OCI-LY3 (cell line): ENCODE data around the gene CADPS.

ENCODE experiments used
- H2AFZ ChIP-seq: fragments of 200-600, 300-600 bp; shearing (Covaris generic); 2 replicates; pipeline ENCODE4 v1.6.0; 2014; ENCODE audit warnings: antibody characterized with exemption, low read depth, low read length
- H3K27ac ChIP-seq: fragments of 200-600, 300-600 bp; sonication (generic); 2 replicates; pipeline ENCODE4 v1.5.1; 2014; ENCODE audit warnings: mild to moderate bottlenecking, low read length, moderate library complexity, mixed read lengths
- H3K27me3 ChIP-seq: fragments of 200-600, 300-600 bp; sonication (generic); 2 replicates; pipeline ENCODE4 v1.6.1; 2014; ENCODE audit warnings: low read depth, low read length, mixed read lengths
- H3K36me3 ChIP-seq: fragments of 200-600, 300-600 bp; sonication (generic); replicated peaks from 2 replicates; pipeline ENCODE3; 2014; ENCODE audit warnings: low read depth, low read length, mixed read lengths
- H3K4me1 ChIP-seq: fragments of 300-600, 200-600 bp; sonication (generic); 2 replicates; pipeline ENCODE4 v1.6.1; 2014; ENCODE audit warnings: low read length, mixed read lengths
- H3K4me2 ChIP-seq: fragments of 200-600, 300-600 bp; sonication (generic); 2 replicates; pipeline ENCODE4 v1.6.1; 2014; ENCODE audit warnings: low read length, mixed read lengths
- H3K4me3 ChIP-seq: fragments of 300-600, 200-600 bp; sonication (generic); 2 replicates; pipeline ENCODE4 v1.5.1; 2014; ENCODE audit warnings: antibody characterized with exemption, mild to moderate bottlenecking, low read length, moderate library complexity
- H3K79me2 ChIP-seq: fragments of 300-600, 200-600 bp; shearing (Covaris generic); 2 replicates; pipeline ENCODE4 v1.6.1; 2014; ENCODE audit warnings: mild to moderate bottlenecking, low read length, mixed read lengths
- H3K9ac ChIP-seq: fragments of 300-600, 200-600 bp; shearing (Covaris generic); 2 replicates; pipeline ENCODE4 v1.6.0; 2014; ENCODE audit warnings: mild to moderate bottlenecking, low read length, moderate library complexity
- H3K9me3 ChIP-seq: fragments of 200-600, 300-600 bp; shearing (Covaris generic); 2 replicates; pipeline ENCODE4 v1.6.1; 2014; ENCODE audit warnings: low read length, mixed read lengths; ENCODE audit not compliant: insufficient read depth
- H4K20me1 ChIP-seq: fragments of 200-600, 300-600 bp; sonication (generic); 2 replicates; pipeline ENCODE4 v1.6.1; 2016; ENCODE audit warnings: low read length, mixed read lengths; ENCODE audit not compliant: insufficient read depth
- CTCF ChIP-seq: fragments of 200-600, 300-600 bp; sonication (generic); IDR thresholded peaks from 2 replicates; pipeline ENCODE4 v1.5.1; 2014; ENCODE audit warnings: antibody characterized with exemption, low read length, low read depth
- EZH2phosphoT487 ChIP-seq: fragments of 200-600 bp; shearing (Covaris generic); IDR thresholded peaks from 2 replicates; pipeline ENCODE4 v1.6.1; 2018; ENCODE audit warnings: antibody characterized with exemption, mixed run types, low read depth

CADPS gene

GRCh38 chr3:62636235-62636826, 238.9 kb downstream of the CADPS start:
- H3K4me3 ChIP-seq: no peak overlapping the region
- H3K27ac ChIP-seq: no peak overlapping the region
- TF ChIP-seq CTCF (no peak), EZH2phosphoT487 (no peak)
- H4K20me1 ChIP-seq: no peaks in the 10 kb centered on the region
- H2AFZ ChIP-seq: no peak overlapping the region
- peaks cover 68% of the 10 kb centered on the region for H3K27me3 ChIP-seq
- no peak overlapping the region for H3K9ac ChIP-seq
- H3K4me1 ChIP-seq: no peaks in the 10 kb centered on the region
- no peaks in the 10 kb centered on the region for H3K9me3 ChIP-seq
- H3K79me2 ChIP-seq: no peaks in the 10 kb centered on the region
- no peaks in the 10 kb centered on the region for H3K36me3 ChIP-seq
- no peak overlapping the region for H3K4me2 ChIP-seq

GRCh38 chr3:62632510-62633294, 242.5 kb downstream of the CADPS start:
- H3K4me2 ChIP-seq: no peak overlapping the region

GRCh38 chr3:62631488-62631887, 243.7 kb downstream of the CADPS start:
- H3K9ac ChIP-seq: no peak overlapping the region
- TF ChIP-seq EZH2phosphoT487: no peak
- TF ChIP-seq CTCF: no peak
- H3K9me3 ChIP-seq: no peaks in the 10 kb centered on the region
- no peak overlapping the region for H2AFZ ChIP-seq
- H3K79me2 ChIP-seq: no peaks in the 10 kb centered on the region
- H3K27ac ChIP-seq: no peak overlapping the region
- H3K4me1 ChIP-seq: no peaks in the 10 kb centered on the region
- no peaks in the 10 kb centered on the region for H3K36me3 ChIP-seq
- no peak overlapping the region for H3K4me3 ChIP-seq
- H3K27me3 ChIP-seq: peaks cover 63% of the 10 kb centered on the region
- H3K4me2 ChIP-seq: no peak overlapping the region
- no peaks in the 10 kb centered on the region for H4K20me1 ChIP-seq

More at GRCh38 chr3:62632510-62633294, 242.5 kb downstream of the CADPS start:
- Histone ChIP-seq H3K4me3 (no peak overlapping the region), H3K36me3 (no peaks in the 10 kb centered on the region), H3K27me3 (peaks cover 75% of the 10 kb centered on the region), H4K20me1 (no peaks in the 10 kb centered on the region), H3K9ac (no peak overlapping the region), H3K4me1 (no peaks in the 10 kb centered on the region), H3K9me3 (no peaks in the 10 kb centered on the region), H3K27ac (no peak overlapping the region), H3K79me2 (no peaks in the 10 kb centered on the region), H2AFZ (no peak overlapping the region)
- no peak for TF ChIP-seq EZH2phosphoT487
- TF ChIP-seq CTCF: 0 out of 2 replicates have a peak, but pooled peaks have one; percentile 4

- H3K79me2 ChIP-seq: no peaks in the 10 kb centered on the region
- peaks cover 61% of the 10 kb centered on the region for H3K27me3 ChIP-seq
- TF ChIP-seq EZH2phosphoT487 (no peak), CTCF (no peak)
These were observed 244.6 kb downstream of the CADPS start for GRCh38 chr3:62630664-62631063.

More at GRCh38 chr3:62630664-62631063, 244.6 kb downstream of the CADPS start:
- Histone ChIP-seq H3K9ac (no peak overlapping the region), H3K36me3 (no peaks in the 10 kb centered on the region), H2AFZ (no peak overlapping the region), H4K20me1 (no peaks in the 10 kb centered on the region), H3K4me1 (no peaks in the 10 kb centered on the region), H3K4me2 (no peak overlapping the region), H3K27ac (no peak overlapping the region), H3K4me3 (no peak overlapping the region), H3K9me3 (no peaks in the 10 kb centered on the region)
